ENCODE results near the gene INTS2. TPM values are rescaled to one million over a fixed set of nuclear protein-coding genes. Genes with fewer than 3 reads are reported as not detected.

Gene INTS2
- total RNA-seq, 1 donor from 2014 or later, result 41.6 TPM

DNA sequence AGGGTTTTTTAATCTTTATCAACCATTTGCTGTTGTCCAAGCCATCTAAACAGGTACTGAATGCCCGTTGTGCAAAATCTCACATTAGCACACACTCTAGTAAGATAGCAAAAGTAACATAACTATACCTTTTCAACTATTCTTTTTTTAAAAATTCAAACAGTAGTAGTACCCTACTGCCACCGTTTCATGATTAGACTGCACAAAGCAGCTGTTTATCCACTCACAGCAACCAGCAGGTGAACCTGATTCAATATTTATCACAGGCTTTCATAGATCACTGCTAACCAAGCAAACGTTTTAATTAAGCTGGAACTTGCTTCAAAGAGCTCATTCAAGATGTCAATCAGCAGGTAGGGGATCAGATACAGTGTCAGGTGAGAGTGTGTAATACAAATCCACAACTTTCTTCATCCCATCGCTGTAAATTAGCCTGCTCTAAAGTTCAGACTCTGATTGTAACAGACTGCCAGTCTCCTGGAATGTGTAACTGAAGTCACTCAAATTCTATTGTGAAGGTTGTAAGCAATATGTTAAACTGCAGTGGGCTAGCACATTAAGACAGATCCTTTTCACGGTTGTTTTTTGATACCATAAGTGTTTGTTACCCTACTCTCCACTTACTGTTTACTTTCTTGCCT is 111.8 kb downstream of the INTS2 start:
- Histone ChIP-seq H3F3A (ENCODE audit: low read depth) (no peaks in the 10 kb centered on the region), H2AFZ (replicated peaks) (no peak overlapping the region), H3K27me3 (no peaks in the 10 kb centered on the region), H3K36me3 (peaks cover under 1% of the 10 kb centered on the region), H3K4me2 (no peak overlapping the region), H3K79me2 (ENCODE audit: low read depth) (no peaks in the 10 kb centered on the region), H3K9ac (no peak overlapping the region), H3K4me1 (no peaks in the 10 kb centered on the region), H3K9me3 (ENCODE audit: low read depth) (no peaks in the 10 kb centered on the region), H4K20me1 (ENCODE audit: low read depth) (no peaks in the 10 kb centered on the region), H3K27ac (no peak overlapping the region), H3K4me3 (no peak overlapping the region)
- no peaks in the 10 kb centered on the region for H3K27me3 Mint-ChIP-seq (ENCODE audit: insufficient read depth, low read depth)
- H3K4me1 Mint-ChIP-seq, result no peaks in the 10 kb centered on the region
- peaks cover 17% of the 10 kb centered on the region for H3K36me3 Mint-ChIP-seq
- no peak for DNase-seq (ENCODE audit: low spot score)
- H3K27ac Mint-ChIP-seq, result no peak overlapping the region
- no peak for TF ChIP-seq EZH2phosphoT487 (IDR thresholded peaks at IDR 0.05)
- TF ChIP-seq EZH2 (IDR thresholded peaks at IDR 0.05), result no peak
- TF ChIP-seq, protein P1, sequence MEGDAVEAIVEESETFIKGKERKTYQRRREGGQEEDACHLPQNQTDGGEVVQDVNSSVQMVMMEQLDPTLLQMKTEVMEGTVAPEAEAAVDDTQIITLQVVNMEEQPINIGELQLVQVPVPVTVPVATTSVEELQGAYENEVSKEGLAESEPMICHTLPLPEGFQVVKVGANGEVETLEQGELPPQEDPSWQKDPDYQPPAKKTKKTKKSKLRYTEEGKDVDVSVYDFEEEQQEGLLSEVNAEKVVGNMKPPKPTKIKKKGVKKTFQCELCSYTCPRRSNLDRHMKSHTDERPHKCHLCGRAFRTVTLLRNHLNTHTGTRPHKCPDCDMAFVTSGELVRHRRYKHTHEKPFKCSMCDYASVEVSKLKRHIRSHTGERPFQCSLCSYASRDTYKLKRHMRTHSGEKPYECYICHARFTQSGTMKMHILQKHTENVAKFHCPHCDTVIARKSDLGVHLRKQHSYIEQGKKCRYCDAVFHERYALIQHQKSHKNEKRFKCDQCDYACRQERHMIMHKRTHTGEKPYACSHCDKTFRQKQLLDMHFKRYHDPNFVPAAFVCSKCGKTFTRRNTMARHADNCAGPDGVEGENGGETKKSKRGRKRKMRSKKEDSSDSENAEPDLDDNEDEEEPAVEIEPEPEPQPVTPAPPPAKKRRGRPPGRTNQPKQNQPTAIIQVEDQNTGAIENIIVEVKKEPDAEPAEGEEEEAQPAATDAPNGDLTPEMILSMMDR (IDR thresholded peaks at IDR 0.05), result no peak
- no peaks in the 10 kb centered on the region for H3K9me3 Mint-ChIP-seq
- no peak overlapping the region for H3K4me3 Mint-ChIP-seq

Small RNA genes within 50 kb of the gene (small RNA-seq; reads per million reads assigned to genes)
- gene RF00019, result not detected

Other genes starting within 250 kb of the INTS2 start
- 40.5 and 66.4 TPM in 2 replicates for gene BRIP1, start 64.5 kb downstream of the INTS2 start, total RNA-seq (ENCODE audit: low replicate concordance)
- gene MED13, start 137.3 kb upstream of the INTS2 start, total RNA-seq (ENCODE audit: low replicate concordance), result 50.5 and 59.9 TPM in 2 replicates